Measurements from ENCODE around the gene OTUB2.

OTUB2 gene

GRCh38 chr14:94041551-94042346, 15.6 kb downstream of the OTUB2 start:
- no peak for DNase-seq

DNA sequence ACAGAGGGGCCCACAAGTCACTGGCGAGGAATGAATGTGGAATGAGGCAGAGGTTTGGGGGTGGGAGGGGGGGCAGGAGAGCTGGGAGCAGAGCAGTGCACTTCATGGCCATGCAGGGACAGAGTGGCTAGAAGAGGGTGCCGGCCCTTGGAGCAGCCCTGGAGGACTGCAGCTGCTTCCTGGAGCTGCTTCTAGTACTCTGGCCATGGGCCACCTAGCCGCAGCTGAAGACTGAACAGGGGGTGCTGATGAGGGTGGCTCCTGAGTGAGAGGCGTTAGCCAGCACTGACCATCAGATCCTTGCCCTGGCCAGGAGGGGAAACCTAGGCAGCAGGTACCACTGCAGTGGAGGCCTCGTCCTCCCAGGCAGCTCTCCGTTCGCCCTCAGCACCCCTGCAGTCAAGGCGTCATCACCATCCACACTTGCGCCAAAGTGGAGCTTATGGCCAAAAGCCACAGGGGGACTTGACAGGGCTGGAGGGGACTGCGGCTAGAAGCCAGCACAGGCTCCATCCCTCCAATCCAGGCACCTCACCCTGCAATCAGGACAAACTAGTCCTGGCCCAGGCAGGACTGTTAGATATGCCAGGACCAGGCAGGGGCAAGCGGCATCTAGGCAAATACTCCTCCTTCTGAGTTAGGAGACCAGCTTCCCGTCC, 16.4 kb downstream of the OTUB2 start:
- no peak for DNase-seq

DNA sequence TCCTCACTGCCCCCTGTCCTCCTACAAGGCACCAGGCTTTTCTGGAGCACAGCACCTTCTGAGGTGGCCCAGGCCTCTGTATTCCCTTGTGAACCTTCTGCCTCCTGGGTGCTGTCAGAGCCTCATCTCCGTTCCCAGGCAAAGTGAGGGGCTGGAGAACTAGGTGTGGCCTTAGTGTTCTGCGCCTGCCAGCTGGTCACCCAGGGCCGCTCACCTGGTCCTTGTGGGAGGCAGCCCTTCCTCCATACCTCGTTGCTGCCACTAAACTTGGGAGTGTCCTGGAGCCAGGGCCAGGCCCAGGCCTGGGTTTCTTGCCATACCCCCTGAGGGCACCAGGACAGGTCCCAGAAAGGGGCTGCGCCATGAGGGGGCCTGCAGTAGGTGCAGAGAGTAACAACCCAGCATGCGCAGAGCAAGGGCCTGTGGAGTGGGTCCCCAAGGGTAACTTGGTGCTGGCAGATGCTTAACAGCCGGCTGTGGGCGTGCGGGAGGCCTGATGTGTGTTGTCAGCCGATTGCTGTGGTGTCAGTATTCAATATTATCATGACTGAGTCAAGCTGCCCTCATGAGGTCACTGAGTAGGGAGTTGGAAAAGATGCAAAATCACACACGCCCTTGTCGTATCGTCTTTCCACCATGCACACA, 17.1 kb downstream of the OTUB2 start:
- DNase-seq, result no peak

GRCh38 chr14:94043756-94044475, 17.8 kb downstream of the OTUB2 start:
- DNase-seq, result no peak

- no peak for DNase-seq
Observed at GRCh38 chr14:94044476-94045091, 18.4 kb downstream of the OTUB2 start.

DNA sequence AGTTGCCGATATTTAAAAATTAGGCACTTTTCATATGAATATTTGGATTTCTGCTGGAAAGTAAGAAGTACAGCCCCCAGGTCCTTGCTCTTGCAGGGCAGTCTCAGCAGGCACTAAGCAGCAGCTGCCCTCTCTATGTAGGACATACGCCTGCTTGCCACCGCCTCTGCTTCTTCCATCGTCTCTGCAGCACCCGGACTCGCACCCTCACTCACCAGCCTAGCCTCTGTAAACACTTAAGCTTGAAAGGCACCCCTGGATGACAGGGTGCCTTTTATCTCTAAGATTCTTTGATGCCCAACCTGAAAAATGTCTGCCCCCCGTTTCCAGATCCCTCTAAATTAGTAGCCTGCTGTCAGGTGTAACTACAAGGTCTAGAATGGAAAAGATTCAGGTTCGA, 19.0 kb downstream of the OTUB2 start:
- no peak for DNase-seq

DNA sequence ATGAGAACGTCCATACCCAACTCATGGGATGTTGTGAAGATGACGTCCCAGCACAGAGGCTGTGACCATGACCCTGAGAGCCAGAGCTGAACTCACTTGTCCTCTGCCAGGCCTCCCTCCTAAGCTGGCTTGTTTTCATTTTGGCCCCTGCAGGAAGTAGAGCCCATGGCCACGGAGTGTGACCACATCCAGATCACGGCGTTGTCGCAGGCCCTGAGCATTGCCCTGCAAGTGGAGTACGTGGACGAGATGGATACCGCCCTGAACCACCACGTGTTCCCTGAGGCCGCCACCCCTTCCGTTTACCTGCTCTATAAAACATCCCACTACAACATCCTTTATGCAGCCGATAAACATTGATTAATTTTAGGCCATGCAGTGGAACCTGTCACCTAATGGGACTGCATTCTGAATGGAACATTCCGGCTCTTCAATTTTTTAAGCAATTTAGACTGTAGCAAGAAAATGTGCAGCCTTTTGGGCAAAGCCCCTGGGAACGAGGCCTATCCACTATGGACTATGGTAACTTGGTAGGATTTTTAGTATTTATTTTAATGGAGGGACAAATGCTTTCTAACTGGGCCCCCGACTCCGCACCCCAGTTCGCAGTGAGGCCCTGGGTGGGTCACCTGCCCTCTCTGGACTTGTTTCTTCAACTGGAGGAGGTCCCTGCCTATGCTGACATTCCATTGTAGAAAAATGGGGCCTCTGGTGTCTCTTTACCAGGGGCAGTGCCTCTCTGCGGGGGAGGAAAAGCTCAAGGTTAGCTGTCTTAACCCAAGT, 19.6 kb downstream of the OTUB2 start:
- DNase-seq, result no peak

DNA sequence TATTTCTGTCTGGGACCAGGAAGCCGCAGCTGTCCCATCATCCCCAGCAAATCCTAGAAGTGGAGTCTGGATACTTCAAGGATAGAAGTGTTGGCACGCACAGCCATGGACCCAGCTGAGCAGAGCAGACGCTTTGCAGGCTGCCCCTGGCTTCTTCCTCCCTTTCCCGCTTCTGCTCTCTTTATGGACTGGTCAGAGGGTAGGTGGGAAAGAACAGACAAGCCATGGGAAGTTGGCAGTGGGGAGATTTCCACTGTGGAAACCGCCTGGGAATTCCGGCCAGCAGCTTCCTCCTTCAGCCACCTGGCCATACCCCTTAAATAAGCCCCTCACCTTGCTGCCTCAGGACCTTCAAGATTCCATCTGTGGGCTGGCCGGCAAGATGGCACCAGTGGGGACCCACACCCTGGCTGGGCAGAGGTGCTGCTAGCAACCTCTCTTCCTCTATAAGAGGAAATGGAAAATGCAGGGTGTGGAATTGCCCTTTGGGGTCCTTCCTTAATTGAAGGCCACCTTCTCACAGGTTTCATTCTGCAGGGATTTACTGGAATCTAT, 20.6 kb downstream of the OTUB2 start:
- DNase-seq, result no peak

DNA sequence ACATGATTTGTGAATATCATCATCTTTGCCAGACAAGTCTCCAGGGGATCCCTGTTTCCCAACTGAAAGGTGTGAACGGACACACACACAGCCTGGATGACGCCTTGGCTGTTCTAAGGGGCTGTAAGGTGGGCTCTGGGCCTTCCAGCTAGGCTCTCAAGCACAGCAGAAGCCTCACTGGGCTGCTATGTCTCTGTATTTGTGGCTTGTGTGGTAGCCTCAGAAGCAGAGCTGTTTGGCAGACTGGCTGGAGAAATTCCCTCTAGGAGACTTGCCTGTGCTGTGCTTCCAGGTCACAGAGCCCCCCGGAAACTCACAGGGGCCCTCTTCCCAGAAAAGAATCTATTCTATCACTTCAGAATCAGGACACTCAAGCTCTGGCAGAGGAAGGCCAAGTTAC, 21.4 kb downstream of the OTUB2 start:
- DNase-seq, result no peak

GRCh38 chr14:94048691-94049624, 22.8 kb downstream of the OTUB2 start:
- no peak for DNase-seq

GRCh38 chr14:94049625-94050023, 23.5 kb downstream of the OTUB2 start:
- no peak for DNase-seq

- DNase-seq, result no peak
Observed at GRCh38 chr14:94050231-94050880, 24.2 kb downstream of the OTUB2 start.

DNA sequence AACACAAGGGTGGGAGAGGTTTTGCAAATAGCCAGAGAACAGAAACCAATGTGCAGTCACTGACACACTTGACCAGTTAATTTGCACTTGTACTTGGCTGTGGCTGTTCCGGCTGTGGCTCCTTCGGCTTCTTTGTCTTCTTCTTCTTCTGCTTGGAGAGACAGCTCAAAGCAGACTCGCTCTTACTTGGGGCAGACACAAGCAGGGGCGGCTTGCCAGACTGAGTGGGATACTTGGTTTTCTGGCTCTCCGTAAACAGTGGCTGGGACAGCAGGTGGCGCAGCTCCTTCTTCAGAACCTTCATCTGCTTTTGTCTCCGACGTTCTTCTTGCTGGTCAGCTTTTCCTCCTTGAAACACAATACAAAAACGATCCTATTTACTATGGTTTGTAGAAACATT, 25.0 kb downstream of the OTUB2 start:
- DNase-seq, result no peak

GRCh38 chr14:94051779-94052178, 25.6 kb downstream of the OTUB2 start:
- no peak for DNase-seq

DNA sequence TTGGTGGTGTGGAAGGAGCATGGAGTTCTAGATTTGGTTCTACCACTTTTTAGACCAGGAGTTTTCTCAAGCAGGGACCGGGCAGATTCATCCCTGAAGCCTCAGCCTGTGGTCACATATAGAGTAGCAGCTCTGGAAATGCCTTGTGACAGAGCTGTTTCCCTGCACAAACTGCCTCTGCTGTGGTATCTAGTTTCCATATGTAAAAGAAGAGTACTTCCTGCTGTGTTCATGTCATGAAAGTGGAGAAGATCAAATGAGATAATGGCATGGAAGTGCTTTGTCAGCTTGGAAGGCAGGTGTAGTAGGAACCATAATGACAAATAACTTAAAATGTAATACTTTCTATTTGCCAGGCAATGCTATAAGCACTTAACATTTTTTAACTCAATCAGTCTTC, 26.1 kb downstream of the OTUB2 start:
- no peak for DNase-seq

DNA sequence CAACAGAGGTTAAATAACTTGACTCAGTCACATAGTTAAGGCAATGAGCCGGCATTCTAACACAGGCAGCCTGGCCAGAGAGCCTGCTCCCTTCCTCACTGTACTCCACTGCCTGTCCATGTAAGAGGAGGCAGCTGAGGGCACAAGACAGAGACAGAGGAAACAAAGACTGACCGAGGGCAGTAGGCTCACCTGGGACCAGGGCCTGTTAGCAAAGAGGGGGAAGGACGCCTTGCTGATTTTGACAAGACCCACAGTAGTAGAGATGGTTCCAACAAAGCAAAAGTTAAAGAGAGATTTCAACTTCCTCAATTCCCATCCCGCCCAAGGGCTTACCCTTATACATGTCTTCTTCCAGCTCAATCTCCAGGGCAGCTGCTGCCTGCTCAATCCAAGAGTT, 26.5 kb downstream of the OTUB2 start:
- DNase-seq, result no peak

GRCh38 chr14:94054401-94054800, 28.3 kb downstream of the OTUB2 start:
- DNase-seq, result no peak

DNA sequence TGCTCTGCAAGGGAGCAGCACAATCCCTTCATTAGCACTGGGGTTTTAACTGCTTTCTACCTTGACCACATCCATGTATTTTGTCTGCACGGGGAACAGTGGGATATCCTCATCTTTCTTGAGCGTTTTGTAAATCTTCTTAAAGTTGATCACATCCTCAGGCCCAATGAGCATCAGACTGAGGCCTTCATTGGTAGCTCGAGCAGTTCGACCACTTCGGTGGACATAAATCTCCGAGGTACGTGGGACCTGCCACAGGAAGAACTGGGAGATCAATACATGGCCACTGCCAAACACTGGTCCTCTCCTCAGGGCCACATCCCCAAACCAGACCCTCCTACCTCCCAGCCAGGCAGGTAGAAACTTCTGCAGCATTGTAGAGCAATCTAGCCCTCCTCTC, 28.8 kb downstream of the OTUB2 start:
- DNase-seq, result no peak

DNA sequence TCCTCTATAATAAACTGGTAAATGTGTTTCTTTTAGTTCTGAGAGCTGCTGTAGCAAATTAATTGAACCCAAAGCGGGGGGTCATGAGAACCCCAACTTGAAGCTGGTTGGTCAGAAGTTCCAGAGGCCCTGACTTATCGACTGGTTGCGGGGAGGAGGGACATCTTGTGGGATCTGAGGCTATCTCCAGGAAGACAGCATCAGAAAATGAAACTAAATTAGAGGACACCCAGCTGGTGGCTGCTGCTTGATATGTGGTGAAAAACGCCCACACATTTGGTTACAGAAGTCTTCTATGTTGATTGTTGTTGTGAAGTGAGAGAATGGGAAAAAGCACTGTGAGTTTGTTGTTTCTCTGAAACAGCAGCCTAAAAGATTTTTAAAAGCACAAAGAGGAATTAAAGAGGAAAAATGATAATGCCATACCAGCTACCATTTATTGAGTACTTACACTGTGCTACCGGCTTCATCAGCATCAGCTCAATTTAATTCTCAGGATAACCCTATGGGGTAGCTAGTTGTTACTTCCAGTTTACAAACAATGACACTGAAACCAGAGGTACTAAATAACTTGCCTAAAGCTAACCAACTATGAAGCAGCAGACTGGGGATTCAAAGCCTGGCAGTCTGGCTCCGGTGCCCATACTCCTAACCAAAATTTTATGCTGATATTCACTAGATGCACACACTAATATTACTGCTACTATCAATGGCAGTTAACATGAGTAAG, 30.6 kb downstream of the OTUB2 start:
- DNase-seq, result no peak

Measured in NCI-H526 treated with DMSO at 0.1 percent for 48 hours (cell line).